Activated CD8-positive, alpha-beta T cell treated with anti-CD3 and anti-CD28 coated beads, Interleukin-2, amount 10 ng/mL, durations not matched to agents 7 days and 5 days (primary cell): ENCODE data around the gene LRWD1. TPM values are rescaled to one million over a fixed set of nuclear protein-coding genes. Genes with fewer than 3 reads are reported as not detected.
A peak's percentile ranks its signal among the peaks of the same experiment; 100 is the strongest.

Experiments used
- ATAC-seq: fragments of 150-1000 bp; cut with Tn5 transposase; one replicate; pipeline ENCODE4 v1.10.0; 2021; ENCODE audit warnings: moderate library complexity
- CTCF ChIA-PET: fragments of 350-600 bp; sonication (Branson Sonifier 250); formaldehyde crosslinking; loops from one replicate; lab custom pipeline; 2021; ENCODE audit warnings: antibody characterized with exemption; lab: Charles Lee
- POLR2A ChIA-PET: fragments of 350-600 bp; sonication (Branson Sonifier 250); formaldehyde crosslinking; loops from one replicate; lab custom pipeline; 2021; ENCODE audit warnings: antibody characterized with exemption; lab: Charles Lee
- DNase-seq: peaks from one replicate; pipeline ENCODE4 v3.0.0-alpha.2; 2020
- H3K27ac Mint-ChIP-seq: one replicate; pipeline ENCODE4 v1.8.0; 2021; ENCODE audit warnings: mild to moderate bottlenecking, mixed read lengths
- H3K27me3 Mint-ChIP-seq: one replicate; pipeline ENCODE4 v1.8.0; 2021; ENCODE audit warnings: low read depth, mixed read lengths
- H3K36me3 Mint-ChIP-seq: one replicate; pipeline ENCODE4 v1.8.0; 2021; ENCODE audit warnings: low read depth, mixed read lengths
- H3K4me1 Mint-ChIP-seq: one replicate; pipeline ENCODE4 v1.8.0; 2021; ENCODE audit warnings: low read depth, mixed read lengths
- H3K4me3 Mint-ChIP-seq: one replicate; pipeline ENCODE4 v1.8.0; 2021; ENCODE audit warnings: mild to moderate bottlenecking, mixed read lengths
- H3K9me3 Mint-ChIP-seq: one replicate; pipeline ENCODE4 v1.8.0; 2022; ENCODE audit warnings: mixed read lengths; ENCODE audit not compliant: insufficient read depth
- total RNA-seq, 2 experiments: library from RNA; stranded (reverse); gene quantifications; one replicate each; pipeline ENCODE4 v1.2.3, GENCODE V29; 2021

The LRWD1 gene
- total RNA-seq, 2 experiments from 2014 or later = 16.7 to 21.7 TPM

DNA sequence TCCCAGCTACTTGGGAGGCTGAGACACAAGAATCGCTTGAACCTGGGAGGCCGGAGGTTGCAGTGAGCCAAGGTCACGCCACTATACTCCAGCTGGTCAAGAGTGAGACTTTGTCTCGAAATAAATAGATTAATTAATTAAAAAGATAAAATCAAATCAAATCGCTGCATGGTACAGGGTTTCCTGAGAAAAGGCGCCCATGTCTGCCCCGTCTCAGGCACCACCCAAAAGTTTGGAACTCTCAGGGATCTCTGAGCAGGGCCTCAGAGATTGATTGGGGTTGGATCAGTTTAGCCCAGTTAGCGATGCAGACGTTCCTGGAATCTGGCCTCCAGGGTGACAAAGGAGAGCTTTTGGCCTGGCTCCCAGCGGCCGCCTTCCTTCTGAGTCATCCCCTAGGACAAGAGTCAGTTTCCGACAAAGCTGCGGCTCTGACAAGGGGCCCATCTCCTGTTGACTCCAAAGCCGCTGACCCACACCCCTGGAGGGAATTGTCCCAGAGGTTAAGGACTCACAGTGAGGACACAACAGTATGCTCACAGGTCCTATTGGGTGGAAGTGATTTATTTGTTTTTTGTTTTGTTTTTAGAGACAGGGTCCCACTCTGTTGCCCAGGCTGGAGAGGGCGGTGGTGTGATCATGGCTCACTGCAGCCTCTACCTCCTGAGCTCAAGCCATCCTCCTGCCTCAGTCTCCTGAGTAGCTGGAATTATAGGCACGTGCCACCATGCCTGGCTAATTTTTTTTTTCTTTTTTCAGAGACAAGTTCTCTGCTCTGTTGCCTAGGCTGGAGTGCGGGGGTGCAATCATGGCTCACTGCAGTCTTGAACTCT, 24.6 kb upstream of the LRWD1 start:
- H3K4me3 Mint-ChIP-seq = no peak overlapping the region
- H3K27ac Mint-ChIP-seq = no peak overlapping the region
- no peaks in the 10 kb centered on the region for H3K27me3 Mint-ChIP-seq
- no peaks in the 10 kb centered on the region for H3K9me3 Mint-ChIP-seq
- peaks cover 46% of the 10 kb centered on the region for H3K36me3 Mint-ChIP-seq
- ATAC-seq (no peak), DNase-seq (no peak)
- ChIA-PET POLR2A (interaction anchor here (0.6 to 4.3 kb wide), 2 partner anchors 14 to 19 kb away, joined by 3 to 21 read pairs; no protein-coding TSS in a partner anchor), CTCF (interaction anchor here (1.1 to 6.8 kb wide), 5 partner anchors 17 to 49 kb away, joined by 3 to 33 read pairs (median 6); no protein-coding TSS in a partner anchor)
- peaks cover 33% of the 10 kb centered on the region for H3K4me1 Mint-ChIP-seq

DNA sequence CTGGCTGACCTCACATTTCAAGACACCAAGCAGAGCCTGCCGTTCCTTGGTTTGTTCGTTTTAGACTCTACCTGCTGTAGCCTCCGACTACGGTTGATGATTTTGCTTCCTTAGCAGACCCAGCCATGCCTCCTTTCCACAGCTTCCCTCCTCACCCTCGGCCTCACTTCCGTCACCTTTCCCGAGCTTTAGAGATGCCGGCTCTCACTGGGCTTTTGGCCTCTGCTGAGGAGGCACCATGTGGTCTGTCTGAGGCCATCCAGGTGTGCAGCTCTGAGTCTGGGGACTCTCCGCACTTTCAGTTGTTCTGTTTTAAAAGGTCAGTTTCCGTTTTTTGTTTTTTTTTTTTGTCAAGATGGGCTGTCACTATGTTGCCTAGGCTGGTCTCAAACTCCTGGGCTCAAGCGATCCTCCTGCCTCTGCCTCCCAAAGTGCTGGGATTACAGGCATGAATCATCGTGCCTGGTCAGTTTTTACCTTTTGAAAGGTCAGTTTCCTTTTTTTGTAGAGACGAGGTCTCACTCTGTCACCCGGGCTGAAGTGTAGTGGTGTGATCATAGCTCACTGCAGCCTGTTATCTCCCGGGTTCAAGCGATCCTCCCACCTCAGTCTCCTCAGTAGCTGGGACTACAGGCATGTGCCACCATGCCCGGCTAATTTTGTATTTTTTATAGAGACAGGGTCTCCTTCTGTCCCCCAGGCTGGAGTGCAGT, 19.7 kb upstream of the LRWD1 start:
- POLR2A ChIA-PET = no interaction called here
- H3K27ac Mint-ChIP-seq = peak overlapping the region; percentile 58

DNA sequence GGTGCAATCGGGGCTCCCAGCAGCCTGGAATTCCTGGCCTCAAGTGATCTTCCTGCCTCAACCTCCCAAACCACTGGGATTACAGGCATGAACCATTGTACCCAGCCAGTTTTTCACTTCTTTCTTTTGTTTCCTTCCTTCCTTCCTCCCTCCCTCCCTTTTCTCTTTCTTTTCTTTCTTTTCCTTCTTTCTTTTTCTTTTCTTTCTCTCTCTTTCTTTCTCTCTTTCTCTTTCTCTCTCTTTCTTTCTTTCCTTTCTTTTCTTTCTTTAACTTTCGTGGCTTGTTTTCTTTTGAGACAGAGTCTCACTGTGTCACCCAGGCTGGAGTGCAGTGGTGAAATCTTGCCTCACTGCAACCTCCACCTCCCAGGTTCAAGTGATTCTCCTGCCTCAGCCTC, 19.1 kb upstream of the LRWD1 start:
- ChIA-PET POLR2A (no interaction called here), CTCF (no interaction called here)
- H3K36me3 Mint-ChIP-seq = peaks cover 40% of the 10 kb centered on the region
- ATAC-seq (no peak), DNase-seq (no peak)
- peaks cover 19% of the 10 kb centered on the region for H3K4me1 Mint-ChIP-seq
- no peaks in the 10 kb centered on the region for H3K27me3 Mint-ChIP-seq
- no peaks in the 10 kb centered on the region for H3K9me3 Mint-ChIP-seq
- no peak overlapping the region for H3K4me3 Mint-ChIP-seq
- H3K27ac Mint-ChIP-seq = peak overlapping the region; percentile 58

More for the DNA sequence above, 19.7 kb upstream of the LRWD1 start:
- Mint-ChIP-seq H3K4me3 (no peak overlapping the region), H3K4me1 (peaks cover 19% of the 10 kb centered on the region), H3K27me3 (no peaks in the 10 kb centered on the region), H3K36me3 (peaks cover 42% of the 10 kb centered on the region), H3K9me3 (no peaks in the 10 kb centered on the region)
- no peak for DNase-seq
- CTCF ChIA-PET = no interaction called here
- ATAC-seq = no peak

DNA sequence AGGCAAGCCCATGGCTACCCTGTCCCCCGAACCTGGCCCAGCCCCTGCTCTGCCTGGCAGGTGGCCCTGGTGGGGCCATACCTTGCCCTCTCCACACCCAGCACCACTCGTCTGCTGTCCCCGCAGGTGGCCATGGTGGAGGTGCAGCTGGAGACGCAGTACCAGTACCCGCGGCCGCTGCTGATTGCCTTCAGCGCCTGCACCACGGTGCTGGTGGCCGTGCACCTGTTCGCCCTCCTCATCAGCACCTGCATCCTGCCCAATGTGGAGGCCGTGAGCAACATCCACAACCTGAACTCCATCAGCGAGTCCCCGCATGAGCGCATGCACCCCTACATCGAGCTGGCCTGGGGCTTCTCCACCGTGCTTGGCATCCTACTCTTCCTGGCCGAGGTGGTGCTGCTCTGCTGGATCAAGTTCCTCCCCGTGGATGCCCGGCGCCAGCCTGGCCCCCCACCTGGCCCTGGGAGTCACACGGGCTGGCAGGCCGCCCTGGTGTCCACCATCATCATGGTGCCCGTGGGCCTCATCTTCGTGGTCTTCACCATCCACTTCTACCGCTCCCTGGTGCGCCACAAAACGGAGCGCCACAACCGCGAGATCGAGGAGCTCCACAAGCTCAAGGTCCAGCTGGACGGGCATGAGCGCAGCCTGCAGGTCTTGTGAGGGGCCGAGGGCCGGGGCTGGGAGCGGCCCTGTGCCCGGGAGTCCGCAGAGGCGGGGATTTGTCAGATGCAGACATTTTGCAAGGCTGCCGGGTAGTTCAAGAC, 18.2 kb upstream of the LRWD1 start:
- ChIA-PET POLR2A (interaction anchor here (0.9 kb wide), 1 partner anchor 8 kb away, joined by 4 read pairs; no protein-coding TSS in a partner anchor), CTCF (no interaction called here)
- Mint-ChIP-seq H3K27ac (no peak overlapping the region), H3K9me3 (no peaks in the 10 kb centered on the region), H3K4me3 (no peak overlapping the region), H3K27me3 (no peaks in the 10 kb centered on the region), H3K4me1 (peaks cover 18% of the 10 kb centered on the region), H3K36me3 (peaks cover 36% of the 10 kb centered on the region)
- DNase-seq = no peak
- no peak for ATAC-seq

DNA sequence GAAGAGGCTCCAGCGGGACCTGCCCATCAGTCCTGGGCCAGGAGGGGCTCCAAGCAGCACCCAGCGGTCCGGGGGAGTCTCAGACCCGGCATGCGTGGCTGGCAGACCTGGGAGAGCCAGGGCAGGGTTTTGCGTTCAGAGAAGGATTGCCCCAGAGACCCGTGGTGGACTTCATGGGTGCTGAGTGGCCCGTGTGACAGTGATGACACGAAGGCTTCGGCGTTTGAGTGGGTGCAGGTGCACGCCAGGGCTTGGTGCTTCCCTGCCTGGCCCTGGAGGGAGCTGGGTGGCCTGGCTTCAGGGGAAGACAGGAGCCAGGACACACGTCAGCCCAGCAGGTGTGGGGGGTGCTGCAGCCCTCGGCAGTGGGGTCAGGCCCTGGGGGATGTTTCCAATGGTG, 17.5 kb upstream of the LRWD1 start:
- CTCF ChIA-PET = interaction anchor here (1.3 kb wide), 1 partner anchor 43 kb away, joined by 3 read pairs; no protein-coding TSS in a partner anchor
- DNase-seq (no peak), ATAC-seq (no peak)
- peaks cover 11% of the 10 kb centered on the region for H3K4me1 Mint-ChIP-seq
- H3K4me3 Mint-ChIP-seq = no peak overlapping the region
- peaks cover 30% of the 10 kb centered on the region for H3K36me3 Mint-ChIP-seq
- no peaks in the 10 kb centered on the region for H3K27me3 Mint-ChIP-seq
- no peak overlapping the region for H3K27ac Mint-ChIP-seq
- POLR2A ChIA-PET = interaction anchor here (0.9 kb wide), 1 partner anchor 9 kb away, joined by 4 read pairs; no protein-coding TSS in a partner anchor
- no peaks in the 10 kb centered on the region for H3K9me3 Mint-ChIP-seq

DNA sequence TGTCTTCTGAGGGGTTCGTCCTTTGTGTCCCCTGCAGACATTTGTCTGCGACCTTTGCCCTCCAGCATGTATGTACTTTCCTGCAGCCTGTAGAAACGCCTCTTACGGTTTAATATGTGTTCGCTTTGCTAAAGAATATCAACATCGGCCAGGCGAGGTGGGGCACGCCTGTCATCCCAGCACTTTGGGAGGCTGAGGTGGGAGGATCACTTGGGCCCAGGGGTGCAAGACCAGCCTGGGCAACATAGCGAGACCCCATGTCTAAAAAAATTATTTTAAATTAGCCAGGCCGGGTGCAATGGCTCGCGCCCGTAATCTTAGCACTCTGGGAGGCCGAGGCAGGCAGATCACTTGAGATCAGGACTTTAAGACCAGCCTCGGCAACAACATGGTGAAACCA, 15.6 kb upstream of the LRWD1 start:
- Mint-ChIP-seq H3K9me3 (no peaks in the 10 kb centered on the region), H3K4me3 (no peak overlapping the region), H3K36me3 (peaks cover 24% of the 10 kb centered on the region), H3K27me3 (no peaks in the 10 kb centered on the region), H3K27ac (no peak overlapping the region), H3K4me1 (peaks cover 4% of the 10 kb centered on the region)
- ATAC-seq (no peak), DNase-seq (no peak)
- ChIA-PET POLR2A (interaction anchor here (0.7 to 1.6 kb wide), 2 partner anchors 18 to 42 kb away, joined by 4 read pairs; no protein-coding TSS in a partner anchor), CTCF (interaction anchor here (1.5 to 3.4 kb wide), 3 partner anchors 37 to 49 kb away, joined by 4 to 44 read pairs (median 21); no protein-coding TSS in a partner anchor)

DNA sequence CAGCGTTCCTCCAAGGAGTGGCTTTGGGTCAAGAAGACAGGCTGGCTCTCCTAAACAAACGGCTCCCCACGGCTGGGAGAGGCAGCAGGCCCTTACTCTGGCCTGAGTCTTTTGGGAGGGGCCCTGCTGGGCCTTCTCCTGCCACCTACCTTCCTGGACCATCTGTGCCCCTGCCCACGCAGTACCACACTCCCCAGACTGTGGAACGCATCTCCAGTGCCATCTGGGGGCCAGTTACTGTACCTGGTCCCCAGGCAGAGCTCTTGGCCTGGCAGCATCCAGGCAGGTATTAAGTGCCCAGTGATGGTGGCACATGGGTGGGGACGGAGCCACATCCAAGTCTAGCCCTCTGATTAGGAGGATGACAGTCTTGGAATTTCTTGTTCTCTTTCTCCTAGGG, 14.5 kb upstream of the LRWD1 start:
- H3K27me3 Mint-ChIP-seq = no peaks in the 10 kb centered on the region
- no peak overlapping the region for H3K27ac Mint-ChIP-seq
- peaks cover 22% of the 10 kb centered on the region for H3K36me3 Mint-ChIP-seq
- H3K9me3 Mint-ChIP-seq = no peaks in the 10 kb centered on the region
- H3K4me3 Mint-ChIP-seq = no peak overlapping the region
- ATAC-seq = peak; percentile 52
- ChIA-PET CTCF (interaction anchor here (0.7 to 3.4 kb wide), 7 partner anchors 14 to 50 kb away, joined by 3 to 44 read pairs (median 4); partner anchors contain the start of gene ALKBH4), POLR2A (interaction anchor here (0.5 to 1.2 kb wide), 3 partner anchors 25 to 279 kb away, joined by 3 read pairs; no protein-coding TSS in a partner anchor)
- no peaks in the 10 kb centered on the region for H3K4me1 Mint-ChIP-seq
- peak; percentile 52 for DNase-seq

DNA sequence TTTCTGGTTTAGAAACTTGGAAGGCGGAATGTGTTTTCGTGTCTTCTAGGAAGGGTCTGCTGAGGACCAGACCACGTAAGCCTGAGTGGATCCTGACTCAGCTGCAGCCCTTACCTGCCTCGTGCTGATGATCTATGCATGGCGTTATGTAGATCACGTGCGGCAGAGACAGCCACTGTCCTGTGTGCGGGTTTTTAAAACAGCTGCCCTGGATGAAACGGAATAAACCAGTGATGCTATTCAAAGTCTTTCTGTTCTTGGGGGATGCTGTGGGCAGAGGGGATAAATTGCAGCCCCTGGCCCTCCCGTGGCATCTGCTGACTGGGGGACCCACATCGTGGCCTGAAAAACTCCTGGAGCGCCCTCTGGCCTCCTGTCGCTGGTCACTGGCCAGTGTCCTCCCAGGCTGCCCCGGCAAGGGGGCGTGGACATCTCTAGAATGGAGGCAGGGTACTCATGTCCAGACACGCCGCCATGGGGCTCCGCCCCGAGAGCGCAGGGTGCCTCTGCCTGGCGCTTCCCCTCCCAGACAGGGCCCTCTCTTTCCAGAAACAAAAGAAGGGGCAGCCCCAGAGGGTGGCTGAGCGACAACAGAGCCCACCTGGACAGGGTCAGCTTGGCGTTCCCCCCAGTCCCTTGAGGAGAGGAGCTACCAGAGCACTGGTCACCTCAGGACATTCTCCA, 13.3 kb upstream of the LRWD1 start:
- Mint-ChIP-seq H3K27me3 (no peaks in the 10 kb centered on the region), H3K36me3 (peaks cover 17% of the 10 kb centered on the region), H3K27ac (no peak overlapping the region), H3K4me1 (no peaks in the 10 kb centered on the region), H3K9me3 (no peaks in the 10 kb centered on the region), H3K4me3 (no peak overlapping the region)
- CTCF ChIA-PET = interaction anchor here (1.3 to 2.4 kb wide), 3 partner anchors 39 to 47 kb away, joined by 6 to 21 read pairs (median 6); no protein-coding TSS in a partner anchor
- DNase-seq (no peak), ATAC-seq (no peak)
- POLR2A ChIA-PET = interaction anchor here (1.7 kb wide), 1 partner anchor 26 kb away, joined by 5 read pairs; no protein-coding TSS in a partner anchor

DNA sequence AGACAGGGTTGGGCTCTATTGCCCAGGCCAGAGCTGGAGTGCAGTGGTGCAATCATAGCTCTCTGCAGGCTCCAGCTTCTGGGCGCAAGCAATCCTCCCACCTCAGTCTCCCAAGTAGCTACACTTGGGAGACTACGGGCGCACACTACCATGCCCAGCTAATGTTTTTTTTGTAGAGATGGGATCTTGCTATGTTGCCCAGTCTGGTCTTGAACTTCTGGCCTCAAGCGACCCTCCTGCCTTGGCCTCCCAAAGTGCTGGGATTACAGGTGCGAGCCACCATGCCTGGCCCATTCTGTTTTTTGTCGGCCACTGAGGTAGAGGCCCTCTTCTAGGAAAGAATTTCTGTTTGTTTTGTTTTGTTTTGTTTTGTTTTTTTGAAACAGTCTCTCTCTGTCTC, 12.3 kb upstream of the LRWD1 start:
- no peak for ATAC-seq
- DNase-seq = no peak
- ChIA-PET CTCF (interaction anchor here (1.3 to 1.4 kb wide), 2 partner anchors 40 to 48 kb away, joined by 6 read pairs; no protein-coding TSS in a partner anchor), POLR2A (interaction anchor here (0.7 to 1.7 kb wide), 3 partner anchors 8 to 27 kb away, joined by 3 to 5 read pairs (median 3); partner anchors contain the start of gene ALKBH4)
- Mint-ChIP-seq H3K4me3 (no peak overlapping the region), H3K27me3 (no peaks in the 10 kb centered on the region), H3K9me3 (no peaks in the 10 kb centered on the region), H3K4me1 (no peaks in the 10 kb centered on the region), H3K36me3 (peaks cover 13% of the 10 kb centered on the region), H3K27ac (no peak overlapping the region)

DNA sequence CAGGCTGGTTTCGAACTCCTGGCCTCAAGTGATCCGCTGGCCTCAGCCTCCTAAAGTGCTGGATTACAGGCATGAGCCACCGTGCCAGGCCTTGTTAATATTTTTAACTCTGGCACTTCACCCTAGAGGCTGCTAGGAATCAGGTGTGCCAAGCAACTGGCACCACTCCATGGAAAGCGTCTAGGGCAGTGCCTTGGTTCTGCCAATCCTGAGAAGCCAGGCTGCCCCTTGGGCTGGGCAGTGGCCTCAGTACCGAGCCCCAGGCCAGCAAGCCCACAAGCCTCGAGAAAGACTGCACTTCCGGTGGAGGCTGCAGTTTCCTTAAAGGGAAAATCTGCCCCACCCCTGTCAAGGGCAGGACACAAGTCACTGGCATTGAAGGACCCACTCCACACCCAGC, 11.5 kb upstream of the LRWD1 start:
- Mint-ChIP-seq H3K4me1 (no peaks in the 10 kb centered on the region), H3K27ac (no peak overlapping the region), H3K36me3 (peaks cover 12% of the 10 kb centered on the region), H3K4me3 (no peak overlapping the region), H3K9me3 (no peaks in the 10 kb centered on the region), H3K27me3 (no peaks in the 10 kb centered on the region)
- CTCF ChIA-PET = no interaction called here
- POLR2A ChIA-PET = no interaction called here
- DNase-seq (no peak), ATAC-seq (no peak)
